ENCODE results near the gene LGALSL.

Gene LGALSL

GRCh38 chr2:64412671-64413070 is 41.3 kb upstream of the LGALSL start:
- no peak for TF ChIP-seq CTCF (IDR thresholded peaks at IDR 0.05; ENCODE audit: borderline replicate concordance, control extremely low read depth, extremely low read depth, insufficient read depth, missing control alignments)
- in situ Hi-C loops (cut with MboI; ENCODE audit: low sequenced_read_pairs, unreplicated experiment), result no loop called here
- DNase-seq (ENCODE audit: low spot score), result no peak

GRCh38 chr2:64414736-64415435 is 39.1 kb upstream of the LGALSL start:
- no peak for TF ChIP-seq CTCF (IDR thresholded peaks at IDR 0.05; ENCODE audit: borderline replicate concordance, control extremely low read depth, extremely low read depth, insufficient read depth, missing control alignments)
- in situ Hi-C loops (cut with MboI; ENCODE audit: low sequenced_read_pairs, unreplicated experiment), result no loop called here
- DNase-seq (ENCODE audit: low spot score), result no peak

GRCh38 chr2:64417624-64418023 is 36.3 kb upstream of the LGALSL start:
- no peak for DNase-seq (ENCODE audit: low spot score)
- in situ Hi-C loops (cut with MboI; ENCODE audit: low sequenced_read_pairs, unreplicated experiment), result no loop called here

GRCh38 chr2:64419596-64420165 is 34.3 kb upstream of the LGALSL start:
- DNase-seq (ENCODE audit: low spot score), result no peak
- TF ChIP-seq CTCF (IDR thresholded peaks at IDR 0.05; ENCODE audit: borderline replicate concordance, control extremely low read depth, extremely low read depth, insufficient read depth, missing control alignments), result no peak
- in situ Hi-C loops (cut with MboI; ENCODE audit: low sequenced_read_pairs, unreplicated experiment), result no loop called here

More at GRCh38 chr2:64417624-64418023, 36.3 kb upstream of the LGALSL start:
- no peak for TF ChIP-seq CTCF (IDR thresholded peaks at IDR 0.05; ENCODE audit: borderline replicate concordance, control extremely low read depth, extremely low read depth, insufficient read depth, missing control alignments)

GRCh38 chr2:64420677-64421076 is 33.3 kb upstream of the LGALSL start:
- in situ Hi-C loops (cut with MboI; ENCODE audit: low sequenced_read_pairs, unreplicated experiment), result no loop called here
- no peak for TF ChIP-seq CTCF (IDR thresholded peaks at IDR 0.05; ENCODE audit: borderline replicate concordance, control extremely low read depth, extremely low read depth, insufficient read depth, missing control alignments)
- DNase-seq (ENCODE audit: low spot score), result no peak

GRCh38 chr2:64421201-64421600 is 32.8 kb upstream of the LGALSL start:
- in situ Hi-C loops (cut with MboI; ENCODE audit: low sequenced_read_pairs, unreplicated experiment), result no loop called here
- no peak for DNase-seq (ENCODE audit: low spot score)
- no peak for TF ChIP-seq CTCF (IDR thresholded peaks at IDR 0.05; ENCODE audit: borderline replicate concordance, control extremely low read depth, extremely low read depth, insufficient read depth, missing control alignments)

Data from GM13976 (cell line).